Measurements from ENCODE around the gene ARMC9.
"Not testable (repeated sequence)": the region's sequence is repeated elsewhere in the genome, so short reads cannot be mapped to it uniquely, and the experiment has no call there.

The ARMC9 gene

GRCh38 chr2:231198291-231199173, at the start of gene ARMC9:
Gene ARMC9, plus strand, starts transcription at chr2:231198631. Its CDS starts 7,608 bp downstream, at chr2:231206239.
- peak; percentile 86 for DNase-seq

- no peak for DNase-seq
Observed at GRCh38 chr2:231152800-231153557, 45.5 kb upstream of the ARMC9 start.

- no peak for DNase-seq
Observed at GRCh38 chr2:231159306-231159705, 39.1 kb upstream of the ARMC9 start.

- DNase-seq, result no peak
Observed at GRCh38 chr2:231160701-231161100, 37.7 kb upstream of the ARMC9 start.

GRCh38 chr2:231161252-231161839, 37.1 kb upstream of the ARMC9 start:
- no peak for DNase-seq

GRCh38 chr2:231161877-231162329, 36.5 kb upstream of the ARMC9 start:
- no peak for DNase-seq

GRCh38 chr2:231163011-231163410, 35.4 kb upstream of the ARMC9 start:
- no peak for DNase-seq

- no peak for DNase-seq
Observed at GRCh38 chr2:231163414-231164095, 34.9 kb upstream of the ARMC9 start.

GRCh38 chr2:231167745-231168459, 30.5 kb upstream of the ARMC9 start:
- no peak for DNase-seq

- DNase-seq, result no peak
Observed at GRCh38 chr2:231168460-231169139, 29.8 kb upstream of the ARMC9 start.

GRCh38 chr2:231169488-231169887, 28.9 kb upstream of the ARMC9 start:
- no peak for DNase-seq

- DNase-seq, result no peak
Observed at GRCh38 chr2:231170055-231170454, 28.4 kb upstream of the ARMC9 start.

- no peak for DNase-seq
Observed at GRCh38 chr2:231172025-231172424, 26.4 kb upstream of the ARMC9 start.

GRCh38 chr2:231174211-231174651, 24.2 kb upstream of the ARMC9 start:
- no peak for DNase-seq

GRCh38 chr2:231176066-231176465, 22.4 kb upstream of the ARMC9 start:
- DNase-seq, result no peak

- DNase-seq, result no peak
Observed at GRCh38 chr2:231177156-231178025, 21.0 kb upstream of the ARMC9 start.

- not testable (repeated sequence) for DNase-seq
Observed at GRCh38 chr2:231178805-231179204, 19.6 kb upstream of the ARMC9 start.

GRCh38 chr2:231181860-231182512, 16.4 kb upstream of the ARMC9 start:
- DNase-seq, result no peak

GRCh38 chr2:231182513-231182899, 15.9 kb upstream of the ARMC9 start:
- no peak for DNase-seq

GRCh38 chr2:231183851-231184250, 14.6 kb upstream of the ARMC9 start:
- DNase-seq, result no peak

Data from stimulated activated CD4-positive, alpha-beta T cell treated with anti-CD3 and anti-CD28 coated beads, Interleukin-15, amount 100 ng/mL, for 24 hours (primary cell).